PC-9 (cell line): ENCODE data around the gene CASKIN1.

Experiments
- EZH2 ChIP-seq: fragments of 200-600 bp; sonication (generic); IDR thresholded peaks from 2 replicates; pipeline ENCODE4 v1.8.0; 2017; ENCODE audit warnings: antibody characterized with exemption, low read depth
- TF ChIP-seq, protein P1 (sequence below): fragments of 200-600 bp; sonication (generic); conservative IDR thresholded peaks from 2 replicates; pipeline ENCODE4 v1.6.1; 2017; ENCODE audit warnings: mixed run types, antibody characterized with exemption, mild to moderate bottlenecking, moderate library complexity

DNA sequence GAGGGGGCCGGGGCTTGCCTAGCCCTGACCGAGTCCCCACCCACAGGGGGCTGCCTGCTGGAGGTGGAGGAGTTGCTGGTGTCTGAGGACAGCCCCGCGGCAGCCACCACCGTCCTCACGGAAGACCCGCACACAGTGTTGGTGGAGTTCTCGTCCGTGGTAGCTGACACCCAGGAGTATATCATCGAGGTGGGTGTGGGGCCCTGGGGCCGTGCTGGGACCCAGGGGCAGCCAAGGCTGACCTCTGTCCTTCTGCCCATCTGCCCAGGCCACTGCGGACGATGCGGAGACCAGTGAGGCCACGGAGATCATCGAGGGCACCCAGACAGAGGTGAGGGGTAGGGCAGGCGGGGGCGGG is 38.4 kb upstream of the CASKIN1 start:
- TF ChIP-seq, protein P1, sequence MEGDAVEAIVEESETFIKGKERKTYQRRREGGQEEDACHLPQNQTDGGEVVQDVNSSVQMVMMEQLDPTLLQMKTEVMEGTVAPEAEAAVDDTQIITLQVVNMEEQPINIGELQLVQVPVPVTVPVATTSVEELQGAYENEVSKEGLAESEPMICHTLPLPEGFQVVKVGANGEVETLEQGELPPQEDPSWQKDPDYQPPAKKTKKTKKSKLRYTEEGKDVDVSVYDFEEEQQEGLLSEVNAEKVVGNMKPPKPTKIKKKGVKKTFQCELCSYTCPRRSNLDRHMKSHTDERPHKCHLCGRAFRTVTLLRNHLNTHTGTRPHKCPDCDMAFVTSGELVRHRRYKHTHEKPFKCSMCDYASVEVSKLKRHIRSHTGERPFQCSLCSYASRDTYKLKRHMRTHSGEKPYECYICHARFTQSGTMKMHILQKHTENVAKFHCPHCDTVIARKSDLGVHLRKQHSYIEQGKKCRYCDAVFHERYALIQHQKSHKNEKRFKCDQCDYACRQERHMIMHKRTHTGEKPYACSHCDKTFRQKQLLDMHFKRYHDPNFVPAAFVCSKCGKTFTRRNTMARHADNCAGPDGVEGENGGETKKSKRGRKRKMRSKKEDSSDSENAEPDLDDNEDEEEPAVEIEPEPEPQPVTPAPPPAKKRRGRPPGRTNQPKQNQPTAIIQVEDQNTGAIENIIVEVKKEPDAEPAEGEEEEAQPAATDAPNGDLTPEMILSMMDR = no peak
- TF ChIP-seq EZH2 = no peak
